HAP-1 (cell line): Measurements from ENCODE around the gene CCAR1.
A peak's percentile ranks its signal among the peaks of the same experiment; 100 is the strongest.
"Not testable (repeated sequence)": the region's sequence is repeated elsewhere in the genome, so short reads cannot be mapped to it uniquely, and the experiment has no call there.

ENCODE experiments used
- DNase-seq, 2 experiments: peaks; one replicate each; pipeline ENCODE4 v3.0.0-alpha.2; 2016 to 2020; ENCODE audit warnings: low spot score in 2 of 2
- H3K27me3 ChIP-seq: fragments of 250-450 bp; sonication (Bioruptor Pico); 2 replicates; pipeline ENCODE4 v1.5.1; 2020; ENCODE audit warnings: low read depth, mild to moderate bottlenecking, moderate library complexity
- H3K36me3 ChIP-seq: fragments of 250-450 bp; sonication (Bioruptor Pico); replicated peaks from 2 replicates; pipeline ENCODE4 v1.5.1; 2020; ENCODE audit warnings: mild to moderate bottlenecking
- H3K4me1 ChIP-seq: fragments of 250-450 bp; sonication (Bioruptor Pico); 2 replicates; pipeline ENCODE4 v1.5.1; 2020; ENCODE audit warnings: mild to moderate bottlenecking
- H3K4me3 ChIP-seq: fragments of 250-450 bp; sonication (Bioruptor Pico); 2 replicates; pipeline ENCODE4 v1.5.1; 2020; ENCODE audit warnings: mild to moderate bottlenecking, moderate library complexity
- H3K9me3 ChIP-seq: fragments of 250-450 bp; sonication (Bioruptor Pico); 2 replicates; pipeline ENCODE4 v1.5.1; 2020; ENCODE audit warnings: mild to moderate bottlenecking, moderate library complexity
- in situ Hi-C: fragments of 300-500 bp; cut with MboI; formaldehyde crosslinking; loops from 3 replicates; pipeline ENCODE4 v1.14.3; 2020; ENCODE audit warnings: low sequenced_read_pairs, inconsistent platforms, mixed read lengths

CCAR1 gene

GRCh38 chr10:68827592-68827959 lies 106.5 kb downstream of the CCAR1 start:
- in situ Hi-C loops = not testable (repeated sequence)

DNA sequence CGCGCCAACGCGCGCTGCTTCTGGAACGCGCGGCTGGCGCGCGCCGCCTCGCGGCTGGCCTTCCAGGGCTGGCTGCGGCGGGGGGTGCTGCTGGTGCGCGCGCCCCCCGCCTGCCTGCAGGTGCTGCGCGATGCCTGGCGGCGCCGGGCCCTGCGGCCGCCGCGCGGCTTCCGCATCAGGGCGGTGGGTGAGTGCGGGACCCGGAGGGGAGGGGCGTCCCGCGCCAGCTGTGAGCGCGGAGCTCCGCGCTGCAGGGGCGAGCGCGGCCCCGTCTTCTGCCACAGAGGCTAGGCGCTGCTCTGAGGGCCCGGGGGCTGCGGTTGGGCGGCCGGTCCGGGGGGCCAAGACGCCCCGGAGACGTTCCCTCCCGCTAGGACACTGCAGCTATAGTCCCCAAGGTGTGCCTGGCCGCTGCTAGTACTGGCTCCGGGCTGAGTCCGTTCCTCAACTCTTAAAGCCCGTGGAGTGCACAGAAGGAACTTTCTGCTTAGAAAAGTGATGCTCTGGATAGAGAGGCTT lies 107.1 kb downstream of the CCAR1 start:
- in situ Hi-C loops, H3K36me3 ChIP-seq, H3K27me3 ChIP-seq, H3K9me3 ChIP-seq, H3K4me1 ChIP-seq: not testable (repeated sequence)
- H3K4me3 ChIP-seq = peak overlapping the region; percentile 46
- DNase-seq = peak in 1 of 2 experiments; percentile 46

More at GRCh38 chr10:68827592-68827959, 106.5 kb downstream of the CCAR1 start:
- not testable (repeated sequence) for H3K36me3 ChIP-seq, H3K9me3 ChIP-seq, H3K4me3 ChIP-seq, H3K4me1 ChIP-seq, DNase-seq, H3K27me3 ChIP-seq

DNA sequence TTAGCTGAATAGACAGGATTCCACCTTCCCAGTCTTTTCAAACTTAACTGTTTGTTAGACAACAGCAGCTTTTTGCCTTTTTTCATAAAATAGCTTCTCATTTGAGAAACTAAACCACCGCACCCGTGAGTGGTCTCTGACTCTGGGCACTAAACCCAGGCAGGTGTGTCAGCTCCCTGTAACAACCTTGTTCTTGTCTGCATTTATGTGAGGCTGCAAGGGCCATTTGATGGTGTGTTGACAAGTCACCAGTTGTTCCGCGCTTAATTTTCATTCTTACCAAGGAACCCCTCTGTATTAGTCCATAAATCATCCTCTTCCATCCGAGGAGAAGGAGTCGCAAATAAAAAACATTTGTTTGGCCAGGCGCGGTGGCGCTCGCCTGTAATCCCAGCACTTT lies 107.8 kb downstream of the CCAR1 start:
- Histone ChIP-seq H3K9me3 (no peaks in the 10 kb centered on the region), H3K36me3 (no peaks in the 10 kb centered on the region), H3K4me1 (peaks cover 7% of the 10 kb centered on the region), H3K27me3 (no peaks in the 10 kb centered on the region), H3K4me3 (peak overlapping the region; percentile 46)
- in situ Hi-C loops = no loop called here
- DNase-seq = no peak

DNA sequence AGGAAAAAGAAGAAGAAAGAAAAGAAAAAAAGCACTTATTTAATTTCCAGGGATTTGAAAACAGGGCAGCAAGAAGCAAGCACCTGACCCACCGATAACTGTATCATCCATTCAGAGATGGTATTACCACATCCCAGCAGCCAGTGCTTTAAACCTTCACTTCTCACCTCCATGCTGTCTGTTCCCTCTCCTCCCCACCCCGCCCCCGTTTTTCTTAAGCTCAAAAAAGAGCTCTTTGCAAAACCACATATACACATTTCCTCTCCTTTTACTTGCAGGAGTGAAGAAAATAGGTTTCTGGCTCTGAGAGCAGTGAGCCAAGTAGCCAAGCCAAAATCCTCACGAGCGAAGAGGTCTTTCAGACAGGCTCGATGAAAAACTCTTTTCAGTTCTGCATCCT lies 108.5 kb downstream of the CCAR1 start:
- H3K9me3 ChIP-seq = no peaks in the 10 kb centered on the region
- no peaks in the 10 kb centered on the region for H3K36me3 ChIP-seq
- in situ Hi-C loops = no loop called here
- DNase-seq = no peak
- H3K27me3 ChIP-seq = no peaks in the 10 kb centered on the region
- H3K4me1 ChIP-seq = peaks cover 7% of the 10 kb centered on the region
- no peak overlapping the region for H3K4me3 ChIP-seq

- Histone ChIP-seq H3K4me3 (no peak overlapping the region), H3K4me1 (peaks cover 7% of the 10 kb centered on the region), H3K9me3 (no peaks in the 10 kb centered on the region), H3K27me3 (no peaks in the 10 kb centered on the region), H3K36me3 (no peaks in the 10 kb centered on the region)
- in situ Hi-C loops = no loop called here
- DNase-seq = no peak
These were observed 108.9 kb downstream of the CCAR1 start for GRCh38 chr10:68829952-68830351.

GRCh38 chr10:68831961-68832455 lies 111.0 kb downstream of the CCAR1 start:
- Histone ChIP-seq H3K4me3 (no peak overlapping the region), H3K4me1 (peaks cover 2% of the 10 kb centered on the region; the same call in 1 of the 2 replicates), H3K36me3 (no peaks in the 10 kb centered on the region), H3K9me3 (no peaks in the 10 kb centered on the region), H3K27me3 (no peaks in the 10 kb centered on the region)
- no peak for DNase-seq
- in situ Hi-C loops = no loop called here

- H3K36me3 ChIP-seq = no peaks in the 10 kb centered on the region
- no peak for DNase-seq
- in situ Hi-C loops = no loop called here
- H3K9me3 ChIP-seq = no peaks in the 10 kb centered on the region
- no peaks in the 10 kb centered on the region for H3K27me3 ChIP-seq
- no peak overlapping the region for H3K4me3 ChIP-seq
- H3K4me1 ChIP-seq = peaks cover 2% of the 10 kb centered on the region; the same call in 1 of the 2 replicates
These were observed 111.6 kb downstream of the CCAR1 start for GRCh38 chr10:68832601-68833000.

DNA sequence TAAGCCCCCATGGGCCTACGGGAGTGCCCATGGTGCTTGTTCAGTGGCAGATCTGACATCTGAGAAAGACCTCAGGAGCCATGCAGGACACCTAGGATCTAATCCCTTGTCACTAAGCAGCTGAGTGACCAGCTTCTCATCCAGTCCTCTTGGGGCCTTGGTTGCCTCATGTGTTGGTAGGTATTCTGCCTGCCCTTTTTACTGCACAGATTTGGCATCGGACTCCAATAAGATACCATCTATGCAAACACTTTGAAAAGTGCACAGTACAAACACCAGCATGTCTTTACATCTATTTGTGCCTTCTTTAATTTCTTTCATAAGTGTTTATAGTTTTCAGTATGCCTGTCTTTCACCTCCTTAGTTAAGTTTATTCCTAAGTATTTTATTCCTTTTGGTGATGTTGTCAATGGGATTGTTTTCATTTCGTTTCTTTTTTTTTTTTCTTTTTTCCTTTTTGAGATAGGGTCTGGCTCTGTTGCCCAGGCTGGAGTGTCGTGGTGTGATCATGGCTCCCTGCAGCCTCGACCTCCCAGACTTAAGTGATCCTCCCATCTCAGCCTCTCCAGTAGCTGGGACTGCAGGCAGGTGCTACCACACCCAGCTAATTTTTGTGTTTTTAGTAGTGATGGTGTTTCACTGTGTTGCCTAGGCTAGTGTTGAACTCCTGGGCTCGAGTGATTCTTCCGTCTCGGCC lies 116.7 kb downstream of the CCAR1 start:
- H3K9me3 ChIP-seq = no peaks in the 10 kb centered on the region
- no peaks in the 10 kb centered on the region for H3K27me3 ChIP-seq
- peaks cover 7% of the 10 kb centered on the region for H3K4me1 ChIP-seq
- H3K36me3 ChIP-seq = no peaks in the 10 kb centered on the region
- DNase-seq = no peak
- in situ Hi-C loops = no loop called here
- H3K4me3 ChIP-seq = no peak overlapping the region

GRCh38 chr10:68840650-68841049 lies 119.6 kb downstream of the CCAR1 start:
- H3K36me3 ChIP-seq, H3K27me3 ChIP-seq, in situ Hi-C loops, DNase-seq, H3K4me3 ChIP-seq, H3K4me1 ChIP-seq, H3K9me3 ChIP-seq: not testable (repeated sequence)
